PFSK-1 (cell line): Measurements from ENCODE around the gene TBC1D22A.

Source experiments
- FOXP2 ChIP-seq: optimal IDR thresholded peaks from 2 replicates; pipeline ENCODE3; 2011; ENCODE audit warnings: borderline replicate concordance, control low read depth, inconsistent platforms; ENCODE audit not compliant: insufficient read depth; ENCODE audit errors: extremely low read length, extremely low read depth
- POLR2AphosphoS5 ChIP-seq: IDR thresholded peaks from 2 replicates; pipeline ENCODE4 v1.6.1; 2012; ENCODE audit warnings: low read depth, mild to moderate bottlenecking, control low read depth, low read length, moderate library complexity
- REST ChIP-seq, 2 experiments: IDR thresholded peaks; 2 replicates each; pipeline versions ENCODE4 v1.6.1 to v1.8.0; 2011 to 2012; ENCODE audit warnings: low read depth in 2 of 2, low read length in 2 of 2, control low read depth in 1 of 2, inconsistent platforms in 1 of 2, mild to moderate bottlenecking in 1 of 2, moderate library complexity in 1 of 2; ENCODE audit not compliant: insufficient read depth in 1 of 2
- SIN3A ChIP-seq: IDR thresholded peaks from 2 replicates; pipeline ENCODE4 v1.6.1; 2012; ENCODE audit warnings: mild to moderate bottlenecking, low read length, moderate library complexity, borderline replicate concordance; ENCODE audit not compliant: insufficient read depth
- TAF1 ChIP-seq: IDR thresholded peaks from 2 replicates; pipeline ENCODE4 v1.6.1; 2012; ENCODE audit warnings: low read length, control low read depth, borderline replicate concordance; ENCODE audit not compliant: insufficient read depth

TBC1D22A gene

GRCh38 chr22:46865642-46866041 is 103.2 kb downstream of the TBC1D22A start:
- no peak for TF ChIP-seq POLR2AphosphoS5
- TF ChIP-seq FOXP2 = no peak
- no peak for TF ChIP-seq REST (IDR thresholded peaks at IDR 0.05; ENCODE audit: insufficient read depth in 1 of 2, low read depth in 2 of 2, low read length in 2 of 2)
- TF ChIP-seq TAF1 = no peak
- no peak for TF ChIP-seq SIN3A

GRCh38 chr22:46866591-46866990 is 104.1 kb downstream of the TBC1D22A start:
- TF ChIP-seq TAF1 = no peak
- TF ChIP-seq POLR2AphosphoS5 = no peak
- TF ChIP-seq REST (IDR thresholded peaks at IDR 0.05; ENCODE audit: insufficient read depth in 1 of 2, low read depth in 2 of 2, low read length in 2 of 2) = no peak
- no peak for TF ChIP-seq FOXP2
- TF ChIP-seq SIN3A = no peak

GRCh38 chr22:46867106-46867505 is 104.7 kb downstream of the TBC1D22A start:
- no peak for TF ChIP-seq POLR2AphosphoS5
- TF ChIP-seq TAF1 = no peak
- no peak for TF ChIP-seq REST (IDR thresholded peaks at IDR 0.05; ENCODE audit: insufficient read depth in 1 of 2, low read depth in 2 of 2, low read length in 2 of 2)
- no peak for TF ChIP-seq FOXP2
- no peak for TF ChIP-seq SIN3A

- TF ChIP-seq TAF1 = no peak
- TF ChIP-seq FOXP2 = no peak
- TF ChIP-seq POLR2AphosphoS5 = no peak
- TF ChIP-seq SIN3A = no peak
Measured at GRCh38 chr22:46869329-46869728, 106.9 kb downstream of the TBC1D22A start.

GRCh38 chr22:46869831-46870441 is 107.5 kb downstream of the TBC1D22A start:
- TF ChIP-seq REST (IDR thresholded peaks at IDR 0.05; ENCODE audit: insufficient read depth in 1 of 2, low read depth in 2 of 2, low read length in 2 of 2) (no peak), SIN3A (no peak), TAF1 (no peak), POLR2AphosphoS5 (no peak), FOXP2 (no peak)
